ENCODE measurements around the gene STK4. TPM values are rescaled to one million over a fixed set of nuclear protein-coding genes. Genes with fewer than 3 reads are reported as not detected.

The STK4 gene
- total RNA-seq, 6 experiments from 2014 or later: 34.3 to 46.6 (median 36.6) TPM

DNA sequence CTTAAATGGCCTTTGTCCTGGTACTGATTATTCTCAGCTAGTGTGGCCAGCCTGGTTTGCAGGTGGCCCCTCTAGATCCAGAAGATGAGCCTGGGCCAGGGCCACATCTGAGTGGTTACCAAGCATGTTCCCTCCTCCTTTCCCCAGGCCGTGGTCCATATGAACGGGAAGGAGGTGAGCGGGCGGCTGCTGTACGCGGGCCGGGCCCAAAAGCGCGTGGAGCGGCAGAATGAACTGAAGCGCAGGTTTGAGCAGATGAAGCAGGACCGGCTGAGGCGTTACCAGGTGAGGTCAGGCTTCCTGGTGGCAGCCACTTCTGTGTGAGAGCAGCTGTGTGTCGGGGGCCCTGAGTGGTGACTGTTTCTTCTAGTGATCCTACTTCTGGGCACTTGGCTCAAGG is 44.9 kb upstream of the STK4 start:
- no peaks in the 10 kb centered on the region for H3K27me3 Mint-ChIP-seq (ENCODE audit: insufficient read depth)
- H3K27ac Mint-ChIP-seq: no peak overlapping the region
- H3K4me3 Mint-ChIP-seq: no peak overlapping the region
- no peaks in the 10 kb centered on the region for H3K9me3 Mint-ChIP-seq
- DNase-seq: no peak
- H3K36me3 Mint-ChIP-seq (ENCODE audit: low read depth): 0 out of 2 replicates have a peak, but pooled peaks cover 5% of the 10 kb centered on the region
- no peaks in the 10 kb centered on the region for H3K4me1 Mint-ChIP-seq (ENCODE audit: low read depth)
- TF ChIP-seq CTCF (IDR thresholded peaks at IDR 0.05): no peak

DNA sequence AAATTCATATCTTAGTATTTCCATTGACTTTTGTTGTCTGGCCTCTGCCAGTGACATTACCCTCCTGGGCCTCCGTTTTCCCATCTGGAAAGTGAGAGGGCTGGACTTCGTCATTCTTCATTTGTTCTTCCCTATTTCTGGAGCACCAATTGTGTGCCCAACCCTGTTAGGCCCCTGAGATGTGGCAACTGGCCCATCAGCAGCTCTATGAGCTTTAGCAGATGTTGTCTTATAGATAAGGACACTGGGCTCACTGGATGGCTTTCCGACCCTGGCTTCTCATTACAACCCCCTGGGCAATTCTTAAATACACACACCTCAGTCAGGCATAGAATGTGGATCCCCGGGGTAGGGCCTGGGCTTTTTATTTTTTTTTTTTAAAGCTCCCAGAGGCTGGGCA is 41.8 kb upstream of the STK4 start:
- Mint-ChIP-seq H3K4me3 (no peak overlapping the region), H3K4me1 (ENCODE audit: low read depth) (no peaks in the 10 kb centered on the region), H3K36me3 (ENCODE audit: low read depth) (no peaks in the 10 kb centered on the region), H3K27me3 (ENCODE audit: insufficient read depth) (no peaks in the 10 kb centered on the region), H3K27ac (no peak overlapping the region), H3K9me3 (no peaks in the 10 kb centered on the region)
- no peak for DNase-seq
- no peak for TF ChIP-seq CTCF (IDR thresholded peaks at IDR 0.05)

GRCh38 chr20:44928595-44928994 is 37.7 kb upstream of the STK4 start:
- H3K9me3 Mint-ChIP-seq: no peaks in the 10 kb centered on the region
- 0 out of 2 replicates have a peak, but pooled peaks cover 7% of the 10 kb centered on the region for H3K36me3 Mint-ChIP-seq (ENCODE audit: low read depth)
- no peak for TF ChIP-seq CTCF (IDR thresholded peaks at IDR 0.05)
- H3K27me3 Mint-ChIP-seq (ENCODE audit: insufficient read depth): no peaks in the 10 kb centered on the region
- no peak for DNase-seq
- H3K4me3 Mint-ChIP-seq: no peak overlapping the region
- no peak overlapping the region for H3K27ac Mint-ChIP-seq
- H3K4me1 Mint-ChIP-seq (ENCODE audit: low read depth): no peaks in the 10 kb centered on the region; the same call in 1 of the 2 replicates

DNA sequence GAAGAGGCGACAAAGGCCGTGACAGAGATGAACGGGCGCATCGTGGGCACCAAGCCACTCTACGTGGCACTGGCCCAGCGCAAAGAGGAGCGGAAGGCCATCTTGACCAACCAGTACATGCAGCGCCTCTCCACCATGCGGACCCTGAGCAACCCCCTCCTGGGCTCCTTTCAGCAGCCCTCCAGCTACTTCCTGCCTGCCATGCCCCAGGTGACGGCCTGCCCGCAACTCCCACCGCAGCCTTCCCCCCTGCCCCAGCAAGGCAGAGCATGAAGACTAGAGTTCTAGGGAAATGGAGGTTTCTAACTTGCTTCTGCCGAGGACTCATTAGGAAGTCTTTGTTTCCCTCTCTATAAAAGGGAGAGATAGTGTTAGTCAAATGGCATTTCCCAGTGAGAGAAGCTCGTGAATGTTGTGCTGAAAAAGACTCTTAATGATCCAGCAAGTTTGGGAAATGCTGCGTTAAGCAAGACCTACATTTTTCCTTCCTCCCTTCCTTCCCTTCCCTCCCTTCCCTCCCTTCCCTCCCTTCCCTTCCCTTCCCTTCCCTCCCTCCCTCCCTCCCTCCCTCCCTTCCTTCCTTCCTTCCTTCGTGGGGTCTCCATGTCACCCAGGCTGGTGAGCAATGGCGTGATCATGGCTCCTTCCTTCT is 35.7 kb upstream of the STK4 start:
- TF ChIP-seq CTCF (IDR thresholded peaks at IDR 0.05): no peak
- no peaks in the 10 kb centered on the region for H3K9me3 Mint-ChIP-seq
- no peak overlapping the region for H3K4me3 Mint-ChIP-seq
- DNase-seq: no peak
- no peak overlapping the region for H3K27ac Mint-ChIP-seq
- H3K4me1 Mint-ChIP-seq (ENCODE audit: low read depth): no peaks in the 10 kb centered on the region; the same call in 1 of the 2 replicates
- no peaks in the 10 kb centered on the region for H3K27me3 Mint-ChIP-seq (ENCODE audit: insufficient read depth)
- H3K36me3 Mint-ChIP-seq (ENCODE audit: low read depth): 0 out of 2 replicates have a peak, but pooled peaks cover 7% of the 10 kb centered on the region

GRCh38 chr20:44931911-44932310 is 34.4 kb upstream of the STK4 start:
- no peak for DNase-seq
- no peaks in the 10 kb centered on the region for H3K9me3 Mint-ChIP-seq
- H3K4me1 Mint-ChIP-seq (ENCODE audit: low read depth): no peaks in the 10 kb centered on the region; the same call in 1 of the 2 replicates
- peaks cover 11% of the 10 kb centered on the region; the same call in 1 of the 2 replicates for H3K36me3 Mint-ChIP-seq (ENCODE audit: low read depth)
- H3K4me3 Mint-ChIP-seq: no peak overlapping the region
- no peaks in the 10 kb centered on the region for H3K27me3 Mint-ChIP-seq (ENCODE audit: insufficient read depth)
- H3K27ac Mint-ChIP-seq: no peak overlapping the region
- no peak for TF ChIP-seq CTCF (IDR thresholded peaks at IDR 0.05)

Measured in HFFc6 (cell line).